Activated CD8-positive, alpha-beta memory T cell treated with anti-CD3 and anti-CD28 coated beads, Interleukin-2, amount 10 ng/mL, durations not matched to agents 7 days and 5 days (primary cell): Measurements from ENCODE around the gene DENND5A. TPM values are rescaled to one million over a fixed set of nuclear protein-coding genes. Genes with fewer than 3 reads are reported as not detected.
"Not testable (repeated sequence)": the region's sequence is repeated elsewhere in the genome, so short reads cannot be mapped to it uniquely, and the experiment has no call there.

Experiments
- ATAC-seq: fragments of 150-1000 bp; cut with Tn5 transposase; one replicate; pipeline ENCODE4 v1.10.0; 2021; ENCODE audit warnings: moderate library complexity
- CTCF ChIA-PET: fragments of 350-600 bp; sonication (Branson Sonifier 250); formaldehyde crosslinking; loops from one replicate; lab custom pipeline; 2021; ENCODE audit warnings: antibody characterized with exemption; lab: Charles Lee
- DNase-seq: peaks from one replicate; pipeline ENCODE4 v3.0.0-alpha.2; 2020
- H3K27ac Mint-ChIP-seq: one replicate; pipeline ENCODE4 v1.8.0; 2021; ENCODE audit warnings: mild to moderate bottlenecking, mixed read lengths
- H3K27me3 Mint-ChIP-seq: one replicate; pipeline ENCODE4 v1.8.0; 2021; ENCODE audit warnings: mixed read lengths
- H3K36me3 Mint-ChIP-seq: one replicate; pipeline ENCODE4 v1.8.0; 2021; ENCODE audit warnings: mild to moderate bottlenecking, mixed read lengths
- H3K4me1 Mint-ChIP-seq: one replicate; pipeline ENCODE4 v1.8.0; 2021; ENCODE audit warnings: mixed read lengths
- H3K4me3 Mint-ChIP-seq: one replicate; pipeline ENCODE4 v1.8.0; 2021; ENCODE audit warnings: mild to moderate bottlenecking, moderate library complexity, mixed read lengths
- H3K9me3 Mint-ChIP-seq: one replicate; pipeline ENCODE4 v1.8.0; 2022; ENCODE audit warnings: low read depth, mixed read lengths
- total RNA-seq, 2 experiments: library from RNA; stranded (reverse); gene quantifications; one replicate each; pipeline ENCODE4 v1.2.3, GENCODE V29; 2021

Gene DENND5A
- total RNA-seq, 2 experiments from 2014 or later: 15.9 to 19.0 TPM

DNA sequence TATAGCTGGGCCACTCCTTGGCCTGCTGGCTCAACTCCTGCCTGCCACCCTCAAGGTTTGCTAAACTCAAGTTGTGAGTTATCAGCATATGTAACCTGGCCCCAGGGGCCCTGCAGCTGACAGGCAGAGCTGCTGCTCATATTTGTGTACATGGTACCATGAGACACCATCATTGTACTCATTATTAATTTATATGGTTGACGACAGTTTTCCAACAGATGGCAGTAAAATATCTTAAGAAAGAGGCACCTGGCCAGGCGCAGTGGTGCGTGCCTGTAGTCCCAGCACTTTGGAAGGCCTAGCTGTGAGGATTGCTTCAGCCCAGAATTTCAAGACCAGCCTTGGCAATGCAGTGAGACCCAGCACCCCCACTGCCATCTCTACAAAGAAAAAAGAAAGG lies 11.4 kb upstream of the DENND5A start:
- peaks cover 12% of the 10 kb centered on the region for H3K27me3 Mint-ChIP-seq
- no peak overlapping the region for H3K27ac Mint-ChIP-seq
- no peaks in the 10 kb centered on the region for H3K9me3 Mint-ChIP-seq
- peaks cover 14% of the 10 kb centered on the region for H3K36me3 Mint-ChIP-seq
- DNase-seq (no peak), ATAC-seq (no peak)
- CTCF ChIA-PET: interaction anchor here (2.3 kb wide), 1 partner anchor 230 kb away, joined by 13 read pairs; no protein-coding TSS in a partner anchor
- peaks cover 14% of the 10 kb centered on the region for H3K4me1 Mint-ChIP-seq
- no peak overlapping the region for H3K4me3 Mint-ChIP-seq

DNA sequence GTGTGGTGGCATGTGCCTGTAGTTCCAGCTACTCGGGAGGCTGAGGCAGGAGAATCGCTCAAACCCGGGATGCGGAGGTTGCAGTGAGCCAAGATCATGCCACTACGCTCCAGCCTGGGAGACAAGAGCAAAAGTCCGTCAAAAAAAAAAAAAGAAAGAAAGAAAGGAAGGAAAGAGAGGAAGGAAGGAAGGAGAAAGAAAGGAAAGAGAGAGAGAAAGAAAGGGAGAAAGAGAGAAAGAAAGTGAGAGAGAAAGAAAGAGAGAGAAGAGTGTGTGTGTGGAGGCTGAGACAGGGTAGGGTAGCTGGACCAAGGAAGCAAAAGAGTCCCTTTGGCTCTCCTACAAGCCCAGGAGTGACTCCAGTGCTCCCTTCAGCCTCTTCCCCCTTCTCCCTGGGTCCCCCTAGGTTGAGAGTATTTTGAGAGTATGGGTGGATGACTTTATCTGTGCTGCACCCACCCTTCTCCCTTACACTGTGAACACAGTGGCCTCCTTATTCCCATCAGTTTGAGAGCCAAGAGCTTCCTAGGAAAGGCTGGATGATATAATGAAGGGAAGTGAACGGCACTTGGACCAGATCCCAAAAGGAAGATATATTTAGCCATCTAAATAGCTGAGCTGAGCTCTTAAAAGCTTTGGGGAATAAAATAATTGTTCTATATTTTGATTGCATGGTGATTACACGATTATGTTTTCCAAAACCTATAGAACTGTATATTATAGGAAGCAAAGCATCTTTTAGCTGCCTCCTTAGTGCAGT lies 9.5 kb upstream of the DENND5A start:
- no peak overlapping the region for H3K27ac Mint-ChIP-seq
- no peak overlapping the region for H3K4me3 Mint-ChIP-seq

DNA sequence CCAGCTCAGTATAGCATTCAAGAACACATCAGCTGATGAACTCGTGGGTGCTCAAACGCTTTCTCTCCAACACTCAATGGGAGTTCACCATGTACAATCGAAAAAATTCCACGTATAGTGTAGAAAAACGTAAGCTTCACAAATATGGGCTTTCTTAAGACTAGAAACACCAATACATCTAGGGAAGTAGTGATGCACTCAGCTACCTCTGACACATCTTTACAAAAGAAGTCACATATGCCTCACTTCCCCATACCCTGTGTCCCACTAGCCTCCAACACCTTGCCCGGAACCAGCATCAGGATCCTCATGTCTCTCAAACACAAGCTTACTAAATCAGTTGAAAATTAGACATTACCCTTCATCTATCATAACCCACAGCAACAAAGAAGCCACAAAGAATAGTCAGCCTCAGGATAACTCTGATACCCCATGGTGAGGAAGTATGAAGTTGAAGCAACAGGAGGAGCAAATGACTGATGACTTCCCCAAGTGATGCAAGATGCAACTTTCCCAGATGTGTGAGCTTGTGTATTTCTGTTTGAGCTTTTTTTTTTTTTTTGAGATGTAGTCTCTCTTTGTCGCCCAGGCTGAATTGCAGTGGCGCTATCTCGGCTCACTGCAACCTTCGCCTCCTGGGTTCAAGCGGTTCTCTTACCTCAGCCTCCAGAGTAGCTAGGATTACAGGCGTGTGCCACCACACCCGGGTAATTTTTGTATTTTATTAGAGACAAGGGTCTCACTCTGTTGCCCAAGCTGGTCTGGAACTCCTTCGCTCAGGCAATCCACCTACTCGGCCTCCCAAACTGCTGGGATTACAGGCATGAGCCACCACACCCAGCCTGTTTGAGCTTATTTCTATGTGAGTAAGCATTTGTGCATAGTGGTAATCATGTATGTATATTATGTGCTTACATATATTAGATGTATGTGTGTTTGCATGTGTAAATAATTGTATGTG lies 8.5 kb upstream of the DENND5A start:
- no peaks in the 10 kb centered on the region for H3K9me3 Mint-ChIP-seq
- H3K4me3 Mint-ChIP-seq: no peak overlapping the region
- H3K27me3 Mint-ChIP-seq: peaks cover 16% of the 10 kb centered on the region
- no peak overlapping the region for H3K27ac Mint-ChIP-seq
- DNase-seq (no peak), ATAC-seq (no peak)
- H3K36me3 Mint-ChIP-seq: peaks cover 3% of the 10 kb centered on the region
- no peaks in the 10 kb centered on the region for H3K4me1 Mint-ChIP-seq
- CTCF ChIA-PET: interaction anchor here (0.7 to 2.1 kb wide), 3 partner anchors 9 to 359 kb away, joined by 3 to 7 read pairs (median 4); partner anchors contain the start of gene DENND5A

More for the DNA sequence above, 9.5 kb upstream of the DENND5A start:
- ATAC-seq: no peak
- Mint-ChIP-seq H3K27me3 (peaks cover 13% of the 10 kb centered on the region), H3K4me1 (no peaks in the 10 kb centered on the region), H3K36me3 (peaks cover 3% of the 10 kb centered on the region), H3K9me3 (no peaks in the 10 kb centered on the region)
- DNase-seq: no peak
- CTCF ChIA-PET: interaction anchor here (0.7 to 2.1 kb wide), 5 partner anchors 10 to 360 kb away, joined by 3 to 7 read pairs (median 3); partner anchors contain the start of gene DENND5A

DNA sequence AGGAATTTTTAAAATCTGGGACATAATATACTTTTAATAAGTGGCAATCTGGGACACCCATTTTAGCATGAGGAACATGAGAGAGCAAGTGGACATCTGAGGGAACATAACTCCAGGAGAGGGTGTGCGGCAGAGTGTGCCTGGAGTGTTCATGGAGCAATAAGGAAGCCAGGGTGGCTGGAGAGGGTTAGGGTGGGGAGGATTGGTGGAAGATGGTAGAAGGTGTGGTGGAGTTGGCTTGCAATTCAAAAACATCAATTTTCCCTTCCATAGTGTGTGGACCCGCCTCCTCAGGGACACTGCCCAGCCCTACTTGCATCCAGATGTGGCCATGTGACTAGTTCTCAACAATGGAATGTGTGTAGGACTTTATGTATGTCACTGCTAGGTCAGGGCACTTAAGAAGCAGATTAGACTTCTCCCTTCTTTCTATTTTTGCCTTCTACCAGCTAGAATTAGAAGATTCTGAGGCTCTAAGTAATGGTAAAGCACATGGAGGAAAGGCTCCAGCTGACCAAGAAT lies 4.4 kb upstream of the DENND5A start:
- Mint-ChIP-seq H3K27ac (no peak overlapping the region), H3K4me3 (no peak overlapping the region), H3K27me3 (peaks cover 44% of the 10 kb centered on the region), H3K4me1 (peaks cover 3% of the 10 kb centered on the region), H3K9me3 (no peaks in the 10 kb centered on the region), H3K36me3 (no peaks in the 10 kb centered on the region)
- DNase-seq (peak; percentile 29), ATAC-seq (no peak)
- CTCF ChIA-PET: no interaction called here

DNA sequence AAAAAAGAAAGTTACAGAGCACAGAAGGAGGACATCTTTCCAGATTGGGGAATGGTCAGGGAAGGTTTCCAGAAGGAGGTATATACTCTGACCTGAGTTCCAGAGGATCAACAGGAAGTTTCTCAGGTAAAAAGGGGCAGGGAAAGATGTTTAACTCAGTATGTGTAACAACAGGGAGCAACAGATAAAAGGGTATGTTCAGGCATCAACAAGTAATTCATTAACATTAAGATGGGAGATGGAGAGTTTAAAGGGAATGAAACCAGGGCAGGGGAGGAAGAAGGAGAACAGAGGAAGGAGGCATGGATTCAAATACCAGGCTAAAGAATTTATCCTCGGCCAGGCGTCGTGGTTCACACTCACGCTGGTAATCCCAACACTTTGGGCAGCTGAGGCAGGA lies 2.5 kb upstream of the DENND5A start:
- Mint-ChIP-seq H3K36me3 (peaks cover 2% of the 10 kb centered on the region), H3K9me3 (no peaks in the 10 kb centered on the region), H3K4me3 (no peak overlapping the region), H3K27ac (no peak overlapping the region), H3K4me1 (peaks cover 11% of the 10 kb centered on the region), H3K27me3 (peaks cover 51% of the 10 kb centered on the region)
- CTCF ChIA-PET: no interaction called here
- DNase-seq: no peak
- no peak for ATAC-seq

DNA sequence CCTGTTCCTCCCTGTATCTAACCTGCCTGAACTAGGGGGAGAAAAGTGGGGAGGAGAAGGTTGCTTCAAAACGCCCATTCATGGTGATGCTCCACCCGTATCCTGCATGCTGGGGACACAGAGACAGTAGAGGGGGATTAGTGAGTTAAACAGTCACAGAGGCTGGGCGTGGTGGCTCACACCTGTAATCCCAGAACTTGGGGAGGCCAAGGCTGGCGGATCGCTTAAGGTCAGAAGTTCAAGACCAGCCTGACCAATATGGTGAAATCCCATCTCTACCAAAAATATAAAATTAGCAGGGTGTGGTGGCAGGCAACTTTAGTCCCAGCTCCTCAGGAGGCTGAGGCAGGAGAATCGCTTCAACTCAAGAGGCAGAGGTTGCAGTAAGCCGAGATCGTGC lies 1.8 kb upstream of the DENND5A start:
- H3K27me3 Mint-ChIP-seq: peaks cover 52% of the 10 kb centered on the region
- CTCF ChIA-PET: no interaction called here
- H3K4me3 Mint-ChIP-seq: no peak overlapping the region
- no peaks in the 10 kb centered on the region for H3K9me3 Mint-ChIP-seq
- no peak for ATAC-seq
- no peak for DNase-seq
- peaks cover 15% of the 10 kb centered on the region for H3K4me1 Mint-ChIP-seq
- no peak overlapping the region for H3K27ac Mint-ChIP-seq
- peaks cover 2% of the 10 kb centered on the region for H3K36me3 Mint-ChIP-seq

DNA sequence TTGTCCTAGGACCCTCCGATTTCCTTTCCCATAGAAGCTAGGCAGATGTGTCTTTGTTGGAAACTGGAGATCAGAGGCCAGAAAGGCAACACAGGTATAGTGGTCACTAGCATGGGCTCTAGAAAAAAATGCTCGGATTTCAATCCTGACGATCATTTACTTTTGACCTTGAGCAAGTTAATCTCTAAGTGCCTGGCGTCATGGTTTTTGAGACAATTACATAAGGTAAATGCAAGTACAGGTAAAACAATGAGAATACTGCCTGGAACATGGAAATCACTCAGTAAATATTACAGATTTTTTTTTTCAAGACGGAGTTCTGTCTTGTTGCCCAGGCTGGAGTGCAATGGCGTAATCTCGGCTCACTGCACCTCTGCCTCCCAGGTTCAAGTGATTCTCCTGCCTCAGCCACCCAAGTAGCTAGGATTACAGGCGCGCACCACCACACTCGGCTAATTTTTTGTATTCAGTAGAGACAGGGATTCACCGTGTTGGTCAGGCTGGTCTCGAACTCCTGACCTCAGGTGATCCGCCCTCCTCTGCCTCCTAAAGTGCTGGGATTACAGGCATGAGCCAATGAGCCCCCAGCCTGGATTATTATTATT lies 1.1 kb upstream of the DENND5A start:
- H3K36me3 Mint-ChIP-seq: peaks cover 2% of the 10 kb centered on the region
- H3K27ac Mint-ChIP-seq: no peak overlapping the region
- H3K27me3 Mint-ChIP-seq: peaks cover 58% of the 10 kb centered on the region
- peak overlapping the region; percentile 58 for H3K4me3 Mint-ChIP-seq
- CTCF ChIA-PET: interaction anchor here (1.1 kb wide), 1 partner anchor 19 kb away, joined by 3 read pairs; no protein-coding TSS in a partner anchor
- no peak for DNase-seq
- ATAC-seq: no peak
- H3K4me1 Mint-ChIP-seq: peaks cover 21% of the 10 kb centered on the region
- H3K9me3 Mint-ChIP-seq: no peaks in the 10 kb centered on the region

DNA sequence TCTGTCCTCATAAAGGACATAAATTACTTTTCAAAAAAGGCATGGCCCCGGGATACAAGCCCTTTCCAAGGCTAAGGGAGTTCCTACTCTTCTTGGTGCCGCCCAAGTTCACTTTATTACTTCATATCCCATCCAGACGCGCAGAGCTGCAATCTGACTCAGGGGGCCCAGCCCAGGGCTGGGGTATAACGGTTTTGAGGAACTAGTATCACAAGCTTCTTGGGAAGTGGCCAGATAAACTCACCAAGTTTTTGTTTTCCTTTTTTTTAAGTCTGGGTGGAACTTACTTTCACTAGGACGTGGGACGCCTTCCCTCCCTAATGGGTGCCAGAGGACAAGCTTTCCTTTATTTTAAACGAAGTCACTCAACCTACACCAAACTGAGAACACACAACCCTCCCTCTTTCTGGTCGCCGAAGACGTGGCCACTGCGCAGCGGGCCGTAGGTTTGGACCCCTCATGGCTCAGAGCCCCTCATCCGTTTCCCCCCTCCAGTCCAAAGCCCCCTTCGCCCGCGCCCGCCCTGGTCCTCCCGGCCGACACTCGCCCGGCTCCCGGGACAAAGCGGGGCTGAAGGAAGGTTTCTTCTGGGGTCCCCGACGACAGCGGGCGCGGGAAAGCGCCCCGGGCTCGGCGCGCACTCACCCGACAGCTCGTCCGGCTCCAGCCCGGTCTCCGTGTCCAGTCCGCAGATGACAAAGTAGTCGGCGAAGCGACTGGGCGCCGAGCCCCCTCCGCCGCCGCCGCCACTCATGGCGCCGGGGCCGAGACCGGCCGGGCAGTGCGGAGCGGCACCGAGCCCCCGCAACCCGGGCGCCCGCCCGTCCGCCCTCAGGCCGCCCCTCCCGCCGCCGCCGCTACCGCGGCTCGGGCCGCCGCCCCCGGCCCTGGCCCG lies 587 bp downstream of the DENND5A start:
- Mint-ChIP-seq H3K27me3 (peaks cover 66% of the 10 kb centered on the region), H3K9me3 (no peaks in the 10 kb centered on the region), H3K27ac (peak overlapping the region; percentile 87), H3K36me3 (peaks cover 2% of the 10 kb centered on the region), H3K4me1 (peaks cover 33% of the 10 kb centered on the region), H3K4me3 (peak overlapping the region; percentile 81)
- DNase-seq: peak; percentile 57
- ATAC-seq: peak; percentile 37
- CTCF ChIA-PET: interaction anchor here (0.6 to 1.5 kb wide), 6 partner anchors 9 to 98 kb away, joined by 3 to 6 read pairs (median 4); no protein-coding TSS in a partner anchor

DNA sequence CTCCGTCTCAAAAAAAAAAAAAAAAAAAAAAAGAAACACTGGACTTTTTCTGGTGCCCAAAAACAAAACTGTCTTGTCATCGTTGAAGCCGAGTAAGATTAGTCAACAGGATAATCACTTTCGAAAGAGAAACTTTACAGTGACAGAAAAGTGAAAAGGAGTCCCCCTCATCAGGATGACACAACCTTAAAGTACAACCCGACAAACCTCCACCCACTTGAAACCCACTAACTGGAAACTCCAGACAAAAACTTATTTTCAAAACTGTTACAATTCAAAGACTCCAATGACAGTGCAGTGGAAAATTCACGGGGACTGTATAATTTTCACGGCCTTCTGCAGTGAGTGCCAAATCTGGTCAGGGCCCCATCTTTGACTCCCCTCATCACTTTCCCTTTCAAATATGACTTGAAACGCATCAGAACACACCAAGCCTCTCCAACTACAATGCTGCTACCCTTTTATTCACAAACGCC lies 1.3 kb downstream of the DENND5A start:
- DNase-seq (peak; percentile 60), ATAC-seq (peak; percentile 75)
- peak overlapping the region; percentile 81 for H3K4me3 Mint-ChIP-seq
- peak overlapping the region; percentile 87 for H3K27ac Mint-ChIP-seq
- no peaks in the 10 kb centered on the region for H3K9me3 Mint-ChIP-seq
- CTCF ChIA-PET: interaction anchor here (0.7 to 1.3 kb wide), 5 partner anchors 10 to 1574 kb away, joined by 3 to 6 read pairs (median 4); no protein-coding TSS in a partner anchor
- peaks cover 2% of the 10 kb centered on the region for H3K36me3 Mint-ChIP-seq
- H3K27me3 Mint-ChIP-seq: peaks cover 65% of the 10 kb centered on the region
- peaks cover 33% of the 10 kb centered on the region for H3K4me1 Mint-ChIP-seq

DNA sequence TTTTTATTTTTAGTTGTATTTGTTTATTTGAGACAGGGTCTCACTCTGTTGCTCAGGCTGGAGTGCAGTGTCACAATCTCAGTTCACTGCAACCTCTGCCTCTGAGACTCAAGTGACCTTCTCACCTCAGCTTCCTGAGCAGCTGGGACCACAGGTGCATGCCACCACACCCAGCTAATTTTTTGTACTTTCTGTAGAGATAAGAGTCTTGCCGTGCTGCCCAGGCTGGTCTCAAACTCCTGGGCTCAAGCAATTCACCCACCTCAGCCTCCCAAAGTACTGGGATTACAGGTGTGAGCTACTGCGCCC lies 4.4 kb downstream of the DENND5A start:
- H3K4me3 Mint-ChIP-seq, H3K9me3 Mint-ChIP-seq, H3K36me3 Mint-ChIP-seq, H3K27ac Mint-ChIP-seq, ATAC-seq: not testable (repeated sequence)
- CTCF ChIA-PET: interaction anchor here (0.7 to 1.5 kb wide), 4 partner anchors 123 to 312 kb away, joined by 3 to 4 read pairs (median 4); partner anchors contain the start of gene WEE1
- H3K27me3 Mint-ChIP-seq: peaks cover 40% of the 10 kb centered on the region
- DNase-seq: peak; percentile 48
- peaks cover 31% of the 10 kb centered on the region for H3K4me1 Mint-ChIP-seq

DNA sequence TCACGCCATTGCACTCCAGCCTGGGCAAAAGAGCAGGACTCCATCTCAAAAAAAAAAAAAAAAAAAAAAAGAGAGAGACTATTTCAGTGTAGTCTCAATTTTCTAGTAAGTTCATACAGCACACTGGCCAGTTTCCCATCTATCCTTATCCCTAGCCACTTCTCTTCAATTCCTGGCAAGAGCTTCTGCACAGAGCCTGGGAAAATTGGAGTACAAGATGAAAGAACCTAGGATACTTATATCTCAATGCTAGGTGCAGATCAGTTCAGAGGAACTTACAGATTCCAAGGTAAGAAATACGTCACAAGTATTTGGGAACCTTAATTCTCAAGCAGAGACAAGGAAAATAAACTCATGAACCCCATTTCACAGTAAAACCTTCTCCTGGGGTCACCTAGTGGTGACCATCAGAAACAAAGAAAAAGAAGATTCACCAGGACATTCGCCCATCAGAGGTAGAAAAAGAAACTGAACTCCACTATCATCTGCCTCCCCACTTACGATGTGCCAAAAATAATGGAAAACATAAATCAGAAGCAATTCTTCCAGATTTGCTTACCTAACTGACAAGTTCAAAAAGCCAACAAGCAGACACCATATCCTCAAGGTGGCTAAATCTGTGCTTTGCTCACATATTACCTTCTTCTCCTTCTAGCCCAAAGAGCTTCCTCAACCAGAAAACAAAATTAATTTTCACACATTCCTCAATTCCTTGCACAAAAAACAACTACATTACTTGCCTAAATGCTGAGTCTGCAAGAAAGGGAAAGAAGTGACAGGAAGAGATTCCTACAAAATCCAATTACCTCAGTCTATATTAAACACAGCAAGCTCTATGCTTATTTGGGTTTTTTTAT lies 4.9 kb downstream of the DENND5A start:
- ATAC-seq: no peak
- Mint-ChIP-seq H3K9me3 (peaks cover 3% of the 10 kb centered on the region), H3K4me3 (no peak overlapping the region), H3K27ac (no peak overlapping the region), H3K36me3 (peaks cover 7% of the 10 kb centered on the region), H3K27me3 (peaks cover 35% of the 10 kb centered on the region), H3K4me1 (peaks cover 31% of the 10 kb centered on the region)
- no peak for DNase-seq
- CTCF ChIA-PET: interaction anchor here (0.7 to 1.5 kb wide), 4 partner anchors 122 to 313 kb away, joined by 3 to 4 read pairs (median 4); partner anchors contain the start of gene WEE1
